K562 (cell line): ENCODE measurements around the gene CDK4. TPM values are rescaled to one million over a fixed set of nuclear protein-coding genes. Genes with fewer than 3 reads are reported as not detected.

ENCODE experiments used
- CAMTA2 ChIP-seq: fragments of 250-450 bp; sonication (Bioruptor Pico); conservative IDR thresholded peaks from 2 replicates; pipeline ENCODE4 v1.5.1; 2022
- ELF1 ChIP-seq: fragments of 200-800 bp; sonication (Bioruptor generic); IDR thresholded peaks from 2 replicates; pipeline ENCODE4 v1.6.1; 2016; ENCODE audit warnings: missing genetic modification characterization, missing compliant biosample characterization
- KAT7 ChIP-seq: sonication (generic); formaldehyde crosslinking; IDR thresholded peaks from 2 replicates; pipeline ENCODE4 v1.8.0; 2022; ENCODE audit warnings: missing genetic modification reagents, mild to moderate bottlenecking, borderline replicate concordance
- KAT8 ChIP-seq: fragments of 450-650 bp; IDR thresholded peaks from 2 replicates; pipeline ENCODE4 v1.6.1; 2016; ENCODE audit warnings: low read depth, mild to moderate bottlenecking
- KDM1A ChIP-seq, 2 experiments: fragments of 450-650 bp; IDR thresholded peaks; 2 replicates each; pipeline ENCODE4 v1.6.1; 2016; ENCODE audit warnings: mild to moderate bottlenecking in 2 of 2
- PHF21A ChIP-seq: fragments of 450-650 bp; IDR thresholded peaks from 2 replicates; pipeline ENCODE4 v1.6.1; 2017; ENCODE audit warnings: low read depth, borderline replicate concordance
- RFX1 ChIP-seq: fragments of 450-650 bp; IDR thresholded peaks from 2 replicates; pipeline ENCODE4 v1.6.1; 2016; ENCODE audit warnings: mild to moderate bottlenecking, moderate library complexity
- TEAD2 ChIP-seq: fragments of 450-650 bp; IDR thresholded peaks from 2 replicates; pipeline ENCODE4 v1.6.1; 2016; ENCODE audit warnings: missing genetic modification characterization, control low read depth, missing compliant biosample characterization
- TGIF2 ChIP-seq: sonication (generic); formaldehyde crosslinking; IDR thresholded peaks from 2 replicates; pipeline ENCODE4 v1.8.1; 2022; ENCODE audit warnings: mild to moderate bottlenecking, missing genetic modification reagents, moderate library complexity
- ZNF79 ChIP-seq: fragments of 250-450 bp; sonication (Bioruptor Pico); IDR thresholded peaks from 2 replicates; pipeline ENCODE4 v1.4.0; 2020; ENCODE audit warnings: low read depth, mild to moderate bottlenecking, moderate library complexity
- polyA plus RNA-seq, 8 experiments: library from polyadenylated mRNA; depleted of rRNA in 4 of 8; stranded (reverse) in 5 of 8; unstranded in 3 of 8; fragments of >200 nt; fragmentation: Nextera tagmentation in 2 of 8; fragmentation: Illumina TruSeq in 1 of 8; extraction: Ambion mirVana in 2 of 8; extraction: Trizol in 1 of 8; gene quantifications; 2 replicates each; pipeline versions ENCODE4 v1.2.1 to v1.2.3, GENCODE V29; 2011 to 2014; ENCODE audit warnings: inconsistent platforms in 1 of 8, missing spikeins in 1 of 8
- total RNA-seq, 7 experiments: library from RNA; depleted of rRNA in 6 of 7; stranded (reverse); fragments of >200 nt in 6 of 7; fragmentation: Illumina TruSeq in 2 of 7; extraction: Trizol in 2 of 7; gene quantifications; 2 replicates each; pipeline versions ENCODE4 v1.2.1 to v1.2.3, GENCODE V29; 2011 to 2021; ENCODE audit warnings: low replicate concordance in 1 of 7
- TF ChIP-seq, protein P1 (sequence below): fragments of 250-450 bp; sonication (Bioruptor Pico); IDR thresholded peaks from 2 replicates; pipeline ENCODE4 v1.4.0; 2020; ENCODE audit warnings: mild to moderate bottlenecking, moderate library complexity, borderline replicate concordance
- TF ChIP-seq, protein P2 (sequence below): fragments of 450-650 bp; formaldehyde crosslinking; IDR thresholded peaks from 2 replicates; pipeline ENCODE4 v1.4.0; 2020; ENCODE audit warnings: mild to moderate bottlenecking, mixed read lengths
- TF ChIP-seq, protein P3 (sequence below), 2 experiments: fragments of 450-650 bp; IDR thresholded peaks; 2 replicates each; pipeline ENCODE4 v1.6.1; 2016

Gene CDK4
- total and polyA plus RNA-seq, 9 of the 15 experiments (the other 6 are each of a cell fraction or from before 2014, with no cell fraction given), result 37.8 to 436 (median 238) TPM

DNA sequence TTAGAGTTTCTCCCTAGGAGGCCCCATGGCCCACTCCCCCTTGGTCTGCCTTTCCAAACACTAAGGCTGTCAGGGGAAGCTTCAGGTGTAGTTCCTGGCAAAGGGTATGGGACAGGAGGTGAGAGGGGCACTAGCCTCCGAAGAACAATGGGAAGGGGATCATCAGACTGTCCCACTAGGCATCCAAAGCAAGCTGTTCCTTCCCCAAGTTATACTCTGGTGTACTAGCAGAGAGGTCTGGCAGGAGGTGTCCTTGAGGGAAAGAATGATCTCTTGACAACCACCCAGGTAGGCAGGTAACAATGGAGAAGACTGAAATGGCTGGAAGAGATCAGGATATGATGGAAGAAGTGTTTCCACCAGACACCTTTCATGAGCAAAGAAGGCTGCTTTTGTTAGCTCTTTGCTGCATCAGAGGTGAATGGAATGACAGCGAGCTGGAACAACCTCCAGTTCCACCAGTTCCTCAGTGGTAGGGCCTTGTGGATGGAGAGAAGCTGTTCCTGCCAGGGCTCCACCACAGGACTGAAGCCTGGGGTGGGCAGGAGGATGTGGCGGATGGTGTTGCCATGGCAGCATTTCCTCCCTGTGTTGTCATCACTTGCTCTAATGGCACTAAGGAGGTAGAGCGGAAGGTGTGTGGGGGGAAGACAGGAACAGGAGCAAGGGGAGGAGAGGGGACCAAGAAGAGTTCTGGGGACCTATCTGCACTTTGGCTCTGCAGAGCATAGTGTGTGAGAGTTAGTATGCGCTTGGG, 11.3 kb downstream of the CDK4 start (continued):
- TF ChIP-seq, protein P1, sequence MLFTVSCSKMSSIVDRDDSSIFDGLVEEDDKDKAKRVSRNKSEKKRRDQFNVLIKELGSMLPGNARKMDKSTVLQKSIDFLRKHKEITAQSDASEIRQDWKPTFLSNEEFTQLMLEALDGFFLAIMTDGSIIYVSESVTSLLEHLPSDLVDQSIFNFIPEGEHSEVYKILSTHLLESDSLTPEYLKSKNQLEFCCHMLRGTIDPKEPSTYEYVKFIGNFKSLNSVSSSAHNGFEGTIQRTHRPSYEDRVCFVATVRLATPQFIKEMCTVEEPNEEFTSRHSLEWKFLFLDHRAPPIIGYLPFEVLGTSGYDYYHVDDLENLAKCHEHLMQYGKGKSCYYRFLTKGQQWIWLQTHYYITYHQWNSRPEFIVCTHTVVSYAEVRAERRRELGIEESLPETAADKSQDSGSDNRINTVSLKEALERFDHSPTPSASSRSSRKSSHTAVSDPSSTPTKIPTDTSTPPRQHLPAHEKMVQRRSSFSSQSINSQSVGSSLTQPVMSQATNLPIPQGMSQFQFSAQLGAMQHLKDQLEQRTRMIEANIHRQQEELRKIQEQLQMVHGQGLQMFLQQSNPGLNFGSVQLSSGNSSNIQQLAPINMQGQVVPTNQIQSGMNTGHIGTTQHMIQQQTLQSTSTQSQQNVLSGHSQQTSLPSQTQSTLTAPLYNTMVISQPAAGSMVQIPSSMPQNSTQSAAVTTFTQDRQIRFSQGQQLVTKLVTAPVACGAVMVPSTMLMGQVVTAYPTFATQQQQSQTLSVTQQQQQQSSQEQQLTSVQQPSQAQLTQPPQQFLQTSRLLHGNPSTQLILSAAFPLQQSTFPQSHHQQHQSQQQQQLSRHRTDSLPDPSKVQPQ (CRISPR knock-in tag), result no peak
- no peak for TF ChIP-seq ZNF79
- TF ChIP-seq KAT8, result no peak
- TF ChIP-seq, protein P2, sequence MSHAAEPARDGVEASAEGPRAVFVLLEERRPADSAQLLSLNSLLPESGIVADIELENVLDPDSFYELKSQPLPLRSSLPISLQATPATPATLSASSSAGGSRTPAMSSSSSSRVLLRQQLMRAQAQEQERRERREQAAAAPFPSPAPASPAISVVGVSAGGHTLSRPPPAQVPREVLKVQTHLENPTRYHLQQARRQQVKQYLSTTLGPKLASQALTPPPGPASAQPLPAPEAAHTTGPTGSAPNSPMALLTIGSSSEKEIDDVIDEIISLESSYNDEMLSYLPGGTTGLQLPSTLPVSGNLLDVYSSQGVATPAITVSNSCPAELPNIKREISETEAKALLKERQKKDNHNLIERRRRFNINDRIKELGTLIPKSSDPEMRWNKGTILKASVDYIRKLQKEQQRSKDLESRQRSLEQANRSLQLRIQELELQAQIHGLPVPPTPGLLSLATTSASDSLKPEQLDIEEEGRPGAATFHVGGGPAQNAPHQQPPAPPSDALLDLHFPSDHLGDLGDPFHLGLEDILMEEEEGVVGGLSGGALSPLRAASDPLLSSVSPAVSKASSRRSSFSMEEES (CRISPR knock-in tag), result no peak
- no peak for TF ChIP-seq CAMTA2 (CRISPR knock-in tag)
- TF ChIP-seq, protein P3, sequence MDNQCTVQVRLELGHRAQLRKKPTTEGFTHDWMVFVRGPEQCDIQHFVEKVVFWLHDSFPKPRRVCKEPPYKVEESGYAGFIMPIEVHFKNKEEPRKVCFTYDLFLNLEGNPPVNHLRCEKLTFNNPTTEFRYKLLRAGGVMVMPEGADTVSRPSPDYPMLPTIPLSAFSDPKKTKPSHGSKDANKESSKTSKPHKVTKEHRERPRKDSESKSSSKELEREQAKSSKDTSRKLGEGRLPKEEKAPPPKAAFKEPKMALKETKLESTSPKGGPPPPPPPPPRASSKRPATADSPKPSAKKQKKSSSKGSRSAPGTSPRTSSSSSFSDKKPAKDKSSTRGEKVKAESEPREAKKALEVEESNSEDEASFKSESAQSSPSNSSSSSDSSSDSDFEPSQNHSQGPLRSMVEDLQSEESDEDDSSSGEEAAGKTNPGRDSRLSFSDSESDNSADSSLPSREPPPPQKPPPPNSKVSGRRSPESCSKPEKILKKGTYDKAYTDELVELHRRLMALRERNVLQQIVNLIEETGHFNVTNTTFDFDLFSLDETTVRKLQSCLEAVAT (IDR thresholded peaks at IDR 0.05), result no peak
- TF ChIP-seq TEAD2 (tag), result no peak
- TF ChIP-seq ELF1 (tag), result no peak
- 0 out of 4 replicates have a peak, but pooled peaks of 1 of the 2 experiments have one; percentile 12 for TF ChIP-seq KDM1A (IDR thresholded peaks at IDR 0.05)
- no peak for TF ChIP-seq PHF21A
- peak; percentile 76 for TF ChIP-seq RFX1
- no peak for TF ChIP-seq TGIF2 (CRISPR knock-in tag)
- TF ChIP-seq KAT7, result no peak
